Activated CD8-positive, alpha-beta memory T cell treated with anti-CD3 and anti-CD28 coated beads for 4 hours (primary cell): Measurements from ENCODE around the gene NELFB.
"Not testable (repeated sequence)": the region's sequence is repeated elsewhere in the genome, so short reads cannot be mapped to it uniquely, and the experiment has no call there.

Source experiments
- DNase-seq, 2 donors: peaks; one replicate each; pipeline ENCODE4 v3.0.0-alpha.2; 2020; ENCODE audit warnings: low read depth in 2 of 2

Gene NELFB

GRCh38 chr9:137247135-137247915 is 7.8 kb upstream of the NELFB start:
- no peak for DNase-seq

GRCh38 chr9:137247916-137248175 is 7.3 kb upstream of the NELFB start:
- DNase-seq: no peak

- no peak for DNase-seq
These were observed 4.6 kb upstream of the NELFB start for GRCh38 chr9:137250329-137251193.

GRCh38 chr9:137251194-137251461 is 4.0 kb upstream of the NELFB start, which contains the start of gene STPG3:
STPG3 (plus strand) TSS chr9:137251286; CDS start chr9:137251287, 1 bp downstream.
- DNase-seq: no peak

- no peak for DNase-seq
These were observed 3.4 kb upstream of the NELFB start for GRCh38 chr9:137251490-137252268.

- DNase-seq: no peak
These were observed 2.3 kb upstream of the NELFB start for GRCh38 chr9:137252555-137253506.

GRCh38 chr9:137253717-137254623 is 1.2 kb upstream of the NELFB start:
- no peak for DNase-seq

GRCh38 chr9:137255448-137256114 is 454 bp downstream of the NELFB start:
- no peak for DNase-seq

- DNase-seq: no peak
These were observed 1.2 kb downstream of the NELFB start for GRCh38 chr9:137256362-137256761.

- no peak for DNase-seq
These were observed 1.7 kb downstream of the NELFB start for GRCh38 chr9:137256856-137257255.

- DNase-seq: not testable (repeated sequence)
These were observed 7.2 kb downstream of the NELFB start for GRCh38 chr9:137262173-137262908.

- DNase-seq: no peak
These were observed 7.8 kb downstream of the NELFB start for GRCh38 chr9:137262909-137263285.

- DNase-seq: no peak
These were observed 8.4 kb downstream of the NELFB start for GRCh38 chr9:137263506-137263905.

GRCh38 chr9:137264067-137264466 is 8.9 kb downstream of the NELFB start:
- DNase-seq: no peak

GRCh38 chr9:137265496-137266161 is 10.5 kb downstream of the NELFB start:
- DNase-seq: no peak

GRCh38 chr9:137266162-137266527 is 11.0 kb downstream of the NELFB start:
- DNase-seq: no peak

- no peak for DNase-seq
These were observed 11.7 kb downstream of the NELFB start for GRCh38 chr9:137266585-137267453.

- DNase-seq: no peak
These were observed 12.8 kb downstream of the NELFB start for GRCh38 chr9:137267933-137268355.
